Progenitor cell of endocrine pancreas (in vitro differentiated cells): ENCODE results near the gene ZNF764. TPM values are rescaled to one million over a fixed set of nuclear protein-coding genes. Genes with fewer than 3 reads are reported as not detected.

Source experiments
- DNase-seq: peaks from one replicate; pipeline ENCODE4 v3.0.0; 2021; ENCODE audit warnings: low spot score; ENCODE audit not compliant: unreplicated experiment
- H3K27ac Mint-ChIP-seq: 2 replicates; pipeline ENCODE4 v1.8.0; 2021; ENCODE audit warnings: mild to moderate bottlenecking, moderate library complexity, mixed read lengths
- H3K27me3 Mint-ChIP-seq: 2 replicates; pipeline ENCODE4 v1.8.0; 2021; ENCODE audit warnings: mixed read lengths
- H3K36me3 Mint-ChIP-seq: 2 replicates; pipeline ENCODE4 v1.8.0; 2022; ENCODE audit warnings: mixed read lengths; ENCODE audit not compliant: insufficient read depth
- H3K4me1 Mint-ChIP-seq: 2 replicates; pipeline ENCODE4 v1.8.0; 2021; ENCODE audit warnings: low read depth, mixed read lengths
- H3K4me3 Mint-ChIP-seq: 2 replicates; pipeline ENCODE4 v1.8.0; 2021; ENCODE audit warnings: low read depth, mild to moderate bottlenecking, moderate library complexity, mixed read lengths
- H3K9me3 Mint-ChIP-seq: 2 replicates; pipeline ENCODE4 v1.8.0; 2021; ENCODE audit warnings: low read depth, mixed read lengths
- CTCF ChIP-seq: fragments of 200-600 bp; sonication (generic); IDR thresholded peaks from one replicate; pipeline ENCODE4 v1.5.0; 2021; ENCODE audit warnings: antibody characterized with exemption, mild to moderate bottlenecking; ENCODE audit not compliant: unreplicated experiment
- total RNA-seq: library from RNA; stranded (reverse); gene quantifications from 2 replicates; pipeline ENCODE4 v1.2.1, GENCODE V29; 2021

ZNF764 gene
- total RNA-seq, 1 donor from 2014 or later = 36.1 TPM

- peak; percentile 55 for TF ChIP-seq CTCF
- Mint-ChIP-seq H3K4me1 (peaks cover 30% of the 10 kb centered on the region), H3K27me3 (no peaks in the 10 kb centered on the region), H3K36me3 (peaks cover 10% of the 10 kb centered on the region), H3K4me3 (peak overlapping the region; percentile 75), H3K9me3 (no peaks in the 10 kb centered on the region), H3K27ac (peak overlapping the region; percentile 96)
- peak; percentile 97 for DNase-seq
Measured at GRCh38 chr16:30526823-30527634, 31.1 kb downstream of the ZNF764 start.

GRCh38 chr16:30526137-30526822 lies 31.9 kb downstream of the ZNF764 start, which contains the start of gene ZNF768:
Gene ZNF768, minus strand, starts transcription at chr16:30526566. Its CDS starts 153 bp downstream, at chr16:30526413.
- no peak for TF ChIP-seq CTCF
- H3K4me3 Mint-ChIP-seq = peak within 1 kb of the TSS; percentile 84
- H3K27ac Mint-ChIP-seq = peak within 1 kb of the TSS; percentile 96
- no peaks in the 10 kb centered on the region for H3K27me3 Mint-ChIP-seq
- peak; percentile 59 for DNase-seq
- H3K9me3 Mint-ChIP-seq = no peaks in the 10 kb centered on the region
- H3K36me3 Mint-ChIP-seq = peaks cover 7% of the 10 kb centered on the region
- H3K4me1 Mint-ChIP-seq = peaks cover 31% of the 10 kb centered on the region

GRCh38 chr16:30525844-30526136 lies 32.4 kb downstream of the ZNF764 start:
- H3K4me3 Mint-ChIP-seq = peak overlapping the region; percentile 84
- peaks cover 30% of the 10 kb centered on the region for H3K4me1 Mint-ChIP-seq
- DNase-seq = no peak
- H3K36me3 Mint-ChIP-seq = peaks cover 5% of the 10 kb centered on the region
- H3K27me3 Mint-ChIP-seq = no peaks in the 10 kb centered on the region
- H3K9me3 Mint-ChIP-seq = no peaks in the 10 kb centered on the region
- H3K27ac Mint-ChIP-seq = peak overlapping the region; percentile 91
- no peak for TF ChIP-seq CTCF

GRCh38 chr16:30524575-30525568 lies 33.3 kb downstream of the ZNF764 start:
- Mint-ChIP-seq H3K4me3 (no peak overlapping the region), H3K9me3 (no peaks in the 10 kb centered on the region), H3K27me3 (no peaks in the 10 kb centered on the region), H3K36me3 (peaks cover 2% of the 10 kb centered on the region), H3K4me1 (peaks cover 26% of the 10 kb centered on the region), H3K27ac (peak overlapping the region; percentile 24)
- no peak for DNase-seq
- TF ChIP-seq CTCF = no peak
